SK-N-MC (cell line): ENCODE measurements around the gene ZYX.
"Not testable (repeated sequence)": the region's sequence is repeated elsewhere in the genome, so short reads cannot be mapped to it uniquely, and the experiment has no call there.

Experiments used
- DNase-seq: peaks from one replicate; pipeline ENCODE4 v3.0.0-alpha.2; 2011; ENCODE audit warnings: low read depth, low spot score
- H3K27ac ChIP-seq: fragments of 200-600 bp; sonication (generic); 2 replicates; pipeline ENCODE4 v1.5.1; 2016; ENCODE audit warnings: mixed run types
- H3K36me3 ChIP-seq: fragments of 200-600 bp; sonication (generic); 2 replicates; pipeline ENCODE4 v1.6.1; 2017; ENCODE audit warnings: antibody characterized with exemption, low read length, mixed read lengths; ENCODE audit not compliant: insufficient read depth
- H3K4me3 ChIP-seq: fragments of 200-600 bp; sonication (generic); 2 replicates; pipeline ENCODE4 v1.5.1; 2016
- H3K9ac ChIP-seq: fragments of 200-600 bp; sonication (generic); 2 replicates; pipeline ENCODE4 v1.8.0; 2017; ENCODE audit warnings: mixed run types, mixed read lengths; ENCODE audit not compliant: insufficient read length
- H3K9me3 ChIP-seq: fragments of 200-600 bp; sonication (generic); 2 replicates; pipeline ENCODE4 v1.6.1; 2017; ENCODE audit warnings: low read depth, mild to moderate bottlenecking, antibody characterized with exemption, low read length, moderate library complexity, mixed read lengths
- EZH2 ChIP-seq: fragments of 200-600 bp; sonication (generic); IDR thresholded peaks from one replicate; pipeline ENCODE4 v1.6.1; 2017; ENCODE audit warnings: antibody characterized with exemption
- FOXP2 ChIP-seq: optimal IDR thresholded peaks from 2 replicates; pipeline ENCODE3; 2011; ENCODE audit warnings: mild to moderate bottlenecking, moderate library complexity; ENCODE audit not compliant: insufficient read depth; ENCODE audit errors: extremely low read length, control extremely low read depth
- POLR2AphosphoS5 ChIP-seq: IDR thresholded peaks from 2 replicates; pipeline ENCODE4 v1.6.1; 2012; ENCODE audit warnings: mild to moderate bottlenecking, low read depth, low read length, borderline replicate concordance

The ZYX gene

DNA sequence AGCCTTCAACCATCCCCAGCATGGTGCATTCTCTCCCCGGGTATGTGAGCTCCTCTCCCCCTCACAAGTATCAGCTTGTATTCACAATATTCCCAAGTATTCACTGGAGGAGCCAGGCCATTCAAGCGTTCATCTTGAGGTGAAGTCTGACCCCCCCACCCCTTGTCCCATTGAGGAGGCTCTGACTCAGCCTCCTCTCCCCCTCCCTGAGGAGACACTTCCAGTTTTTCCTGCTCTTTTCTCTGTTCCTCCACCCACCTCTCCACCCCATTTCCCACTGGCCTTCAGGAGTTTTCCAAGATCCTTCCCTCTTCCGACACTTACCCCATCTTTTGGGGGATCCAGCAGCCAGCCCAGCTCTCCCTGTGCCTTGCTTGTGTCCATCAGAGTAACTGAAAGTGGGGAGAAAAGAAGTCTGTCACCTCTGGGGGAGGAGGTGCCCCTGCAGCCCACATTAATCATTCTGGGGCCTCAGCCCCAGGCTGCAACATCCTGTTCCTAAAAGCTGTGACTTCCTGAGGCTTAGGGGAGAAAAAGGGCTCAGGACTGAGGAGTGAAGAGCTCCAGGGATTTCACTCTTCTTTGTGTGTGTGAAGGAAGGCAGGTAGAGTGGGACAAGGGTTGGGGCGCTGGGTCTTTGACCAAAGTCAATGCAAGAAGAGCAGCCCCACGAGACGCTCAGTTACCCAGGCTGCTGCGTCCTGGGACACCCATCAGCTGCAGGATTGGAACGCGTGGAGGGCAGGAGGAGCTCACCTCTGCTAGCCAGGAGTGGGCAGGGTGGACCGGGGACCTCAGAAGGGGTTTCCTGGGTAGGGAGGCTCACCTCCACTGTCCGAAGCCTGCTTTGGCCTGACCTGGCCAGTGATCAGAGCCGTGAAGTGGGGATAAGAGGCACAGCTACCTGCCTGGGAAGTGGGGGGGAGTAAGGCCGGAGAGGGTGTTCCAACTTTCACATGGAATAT, 26.4 kb downstream of the ZYX start:
- Histone ChIP-seq H3K36me3 (no peaks in the 10 kb centered on the region), H3K9me3 (no peaks in the 10 kb centered on the region), H3K27ac (no peak overlapping the region), H3K9ac (no peak overlapping the region), H3K4me3 (no peak overlapping the region)
- DNase-seq = no peak
- no peak for TF ChIP-seq POLR2AphosphoS5
- TF ChIP-seq EZH2 = no peak
- TF ChIP-seq FOXP2 = no peak

DNA sequence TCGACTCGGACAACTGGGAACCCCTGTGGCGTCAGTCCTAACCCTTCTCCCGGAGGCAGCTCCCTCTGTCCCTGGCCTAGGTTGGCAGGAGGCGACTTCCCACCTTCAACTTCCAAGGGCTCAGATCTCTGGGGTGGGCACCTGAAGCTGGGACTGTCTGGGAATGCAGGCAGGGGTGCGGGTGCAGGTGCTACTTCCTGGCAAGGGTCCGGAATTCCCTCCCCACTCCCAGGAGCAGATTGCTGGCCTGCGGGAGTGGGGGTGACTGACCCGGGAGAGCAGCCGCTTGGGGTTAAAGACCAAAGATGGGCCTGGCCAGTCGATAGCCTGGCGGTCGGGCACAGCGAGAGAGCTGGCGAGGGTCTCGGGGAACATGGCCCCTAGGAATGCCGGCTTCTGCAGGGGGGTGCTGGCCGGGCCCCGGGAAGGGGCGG, 27.1 kb downstream of the ZYX start:
- H3K9ac ChIP-seq = no peak overlapping the region
- no peak overlapping the region for H3K4me3 ChIP-seq
- H3K9me3 ChIP-seq = no peaks in the 10 kb centered on the region
- TF ChIP-seq FOXP2 (no peak), EZH2 (no peak), POLR2AphosphoS5 (no peak)
- no peak overlapping the region for H3K27ac ChIP-seq
- H3K36me3 ChIP-seq = no peaks in the 10 kb centered on the region
- DNase-seq = no peak

- H3K36me3 ChIP-seq = no peaks in the 10 kb centered on the region
- DNase-seq = no peak
- H3K27ac ChIP-seq = no peak within 1 kb of the TSS
- TF ChIP-seq FOXP2 (no peak), POLR2AphosphoS5 (no peak), EZH2 (no peak)
- no peak within 1 kb of the TSS for H3K4me3 ChIP-seq
- H3K9ac ChIP-seq = no peak within 1 kb of the TSS
- no peaks in the 10 kb centered on the region for H3K9me3 ChIP-seq
Measured at GRCh38 chr7:143408686-143409561, 27.8 kb downstream of the ZYX start, which contains the start of gene EPHA1. Gene EPHA1, minus strand, starts transcription at chr7:143408856. Its CDS starts 51 bp downstream, at chr7:143408805.

DNA sequence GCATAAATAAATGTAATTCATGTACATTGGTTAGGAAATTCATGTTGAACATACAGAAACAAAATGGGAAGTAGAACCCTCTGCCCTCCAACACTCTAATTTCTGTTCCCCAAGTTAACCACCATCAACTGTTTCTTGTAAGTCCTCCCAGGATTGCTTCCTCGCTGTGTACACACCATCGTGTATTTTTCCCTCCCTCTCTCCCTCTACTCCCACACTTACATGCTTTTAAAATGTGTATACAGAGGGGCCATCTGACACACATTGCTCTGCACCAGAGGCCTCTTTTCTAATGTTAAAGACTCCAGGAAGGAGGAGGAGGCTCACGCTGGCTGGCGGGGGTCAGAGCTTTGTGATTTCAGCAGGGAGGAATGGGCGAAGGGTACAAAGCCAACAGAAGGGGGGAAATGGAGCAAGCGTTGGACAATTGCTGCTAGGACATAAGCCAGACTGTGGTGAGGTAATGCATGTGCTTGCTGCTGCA, 29.4 kb downstream of the ZYX start:
- peak overlapping the region; percentile 17; the same call in 1 of the 2 replicates for H3K4me3 ChIP-seq
- DNase-seq = no peak

GRCh38 chr7:143411976-143412708, 31.0 kb downstream of the ZYX start:
- TF ChIP-seq FOXP2 = no peak
- no peak for TF ChIP-seq POLR2AphosphoS5
- no peak for TF ChIP-seq EZH2
- H3K9ac ChIP-seq = no peak overlapping the region
- H3K27ac ChIP-seq = no peak overlapping the region
- no peaks in the 10 kb centered on the region for H3K9me3 ChIP-seq
- H3K4me3 ChIP-seq = no peak overlapping the region
- no peak for DNase-seq
- no peaks in the 10 kb centered on the region for H3K36me3 ChIP-seq

More for the DNA sequence above, 29.4 kb downstream of the ZYX start:
- Histone ChIP-seq H3K27ac (no peak overlapping the region), H3K9me3 (no peaks in the 10 kb centered on the region), H3K9ac (peak overlapping the region; percentile 14), H3K36me3 (no peaks in the 10 kb centered on the region)
- TF ChIP-seq FOXP2 = no peak
- no peak for TF ChIP-seq POLR2AphosphoS5
- TF ChIP-seq EZH2 = no peak

- Histone ChIP-seq H3K27ac (no peak overlapping the region), H3K36me3 (no peaks in the 10 kb centered on the region), H3K4me3 (no peak overlapping the region), H3K9ac (no peak overlapping the region), H3K9me3 (no peaks in the 10 kb centered on the region)
- TF ChIP-seq FOXP2 (no peak), EZH2 (no peak), POLR2AphosphoS5 (no peak)
- no peak for DNase-seq
Measured at GRCh38 chr7:143413123-143413522, 32.0 kb downstream of the ZYX start.

DNA sequence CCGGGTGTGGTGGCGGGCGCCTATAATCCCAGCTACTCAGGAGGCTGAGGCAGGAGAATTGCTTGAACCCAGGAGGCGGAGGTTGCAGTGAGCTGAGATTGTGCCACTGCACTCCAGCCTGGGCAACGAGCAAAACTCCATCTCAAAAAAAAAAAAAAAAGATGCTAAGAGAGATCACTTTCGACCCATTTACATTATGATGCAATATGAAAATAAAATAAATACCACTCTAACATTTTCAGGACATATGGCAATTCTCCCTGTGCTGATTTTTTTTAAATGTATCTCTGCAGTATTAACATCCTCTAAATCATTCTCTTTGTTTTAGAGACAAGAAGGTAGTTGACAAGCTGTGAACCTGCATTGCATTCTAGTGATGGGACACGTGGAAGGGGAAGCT, 34.1 kb downstream of the ZYX start:
- H3K36me3 ChIP-seq, H3K4me3 ChIP-seq, DNase-seq, H3K9ac ChIP-seq, H3K27ac ChIP-seq, H3K9me3 ChIP-seq: not testable (repeated sequence)

DNA sequence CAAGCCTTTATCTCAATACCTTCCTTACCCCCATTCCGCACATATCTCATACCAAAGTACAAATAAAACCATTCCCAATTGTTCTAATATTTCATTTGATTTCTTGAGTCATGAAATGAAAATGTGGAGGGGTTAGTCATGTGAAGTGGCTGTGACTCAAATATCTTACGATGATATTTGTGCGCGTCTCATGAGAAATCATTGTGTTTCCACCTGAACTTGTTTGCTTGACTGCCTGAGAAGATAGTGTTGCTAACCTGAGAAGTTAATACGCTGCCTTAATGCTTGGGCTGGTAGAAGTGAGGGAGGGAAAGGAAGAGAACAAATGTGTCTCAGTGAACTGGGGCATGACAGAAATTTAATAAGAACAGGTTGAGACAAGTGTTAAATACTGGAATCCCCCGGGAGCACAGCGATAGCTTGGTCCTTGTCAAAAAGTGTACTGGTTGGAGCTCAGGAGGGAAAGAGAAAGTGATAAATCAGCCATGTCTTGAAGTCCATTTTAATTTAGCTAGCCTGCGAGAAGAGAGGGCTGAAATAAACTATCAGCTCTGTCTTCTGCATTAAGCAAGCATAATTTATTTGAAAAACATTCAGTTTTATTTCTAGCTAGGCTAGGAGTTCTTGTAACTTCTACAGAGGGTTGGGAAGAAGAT, 34.7 kb downstream of the ZYX start:
- H3K27ac ChIP-seq = no peak overlapping the region
- DNase-seq = no peak
- H3K9ac ChIP-seq = no peak overlapping the region
- no peaks in the 10 kb centered on the region for H3K36me3 ChIP-seq
- H3K9me3 ChIP-seq = no peaks in the 10 kb centered on the region
- H3K4me3 ChIP-seq = no peak overlapping the region
- TF ChIP-seq FOXP2 = no peak
- TF ChIP-seq EZH2 = no peak
- TF ChIP-seq POLR2AphosphoS5 = no peak
